GM19193 (cell line): ENCODE results near the gene ALK.

ENCODE experiments used
- POLR2A ChIP-seq: IDR thresholded peaks from 4 replicates; pipeline ENCODE4 v1.6.1; 2011; ENCODE audit not compliant: insufficient read depth, insufficient read length; ENCODE audit errors: extremely low read depth

Gene ALK

DNA sequence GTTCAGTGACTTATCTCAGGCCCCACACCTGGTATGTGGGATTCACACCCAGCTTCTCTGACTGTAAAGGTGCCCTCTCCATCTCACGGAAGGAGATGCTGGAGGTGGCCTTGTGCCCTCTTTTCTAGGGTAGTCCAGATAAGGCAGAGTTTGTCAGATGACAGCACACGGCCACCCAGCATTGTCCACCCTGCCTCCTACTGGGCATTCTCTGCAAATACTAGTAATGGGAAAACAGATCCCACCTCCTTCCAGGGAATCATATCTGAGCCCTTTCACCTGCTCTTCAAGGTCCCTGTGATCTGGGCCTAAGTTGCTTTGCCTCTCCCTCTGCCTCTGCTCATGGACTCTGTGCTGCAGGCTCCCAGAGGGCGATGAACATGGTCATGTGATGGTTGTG, 591.5 kb downstream of the ALK start:
- TF ChIP-seq POLR2A = no peak

DNA sequence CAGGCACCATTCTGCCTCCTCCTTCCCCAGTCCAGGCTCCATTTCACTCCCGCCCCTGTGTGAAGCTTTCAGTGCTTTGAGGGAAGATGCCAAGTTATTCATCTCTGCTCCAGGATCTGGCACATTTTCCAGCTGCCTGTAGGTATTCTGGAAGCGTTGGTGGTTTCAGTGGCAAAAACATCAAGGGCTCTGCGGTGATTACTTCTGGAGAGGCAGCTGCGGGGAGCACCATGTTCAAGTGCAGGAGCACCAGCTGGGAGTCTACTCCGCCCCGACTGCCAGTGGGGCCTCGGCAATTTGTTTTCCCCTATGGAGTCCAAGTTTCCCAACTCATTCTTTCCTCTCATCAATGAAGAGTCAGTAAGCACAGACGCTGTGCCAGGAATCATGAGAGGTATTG, 594.5 kb downstream of the ALK start:
- no peak for TF ChIP-seq POLR2A

DNA sequence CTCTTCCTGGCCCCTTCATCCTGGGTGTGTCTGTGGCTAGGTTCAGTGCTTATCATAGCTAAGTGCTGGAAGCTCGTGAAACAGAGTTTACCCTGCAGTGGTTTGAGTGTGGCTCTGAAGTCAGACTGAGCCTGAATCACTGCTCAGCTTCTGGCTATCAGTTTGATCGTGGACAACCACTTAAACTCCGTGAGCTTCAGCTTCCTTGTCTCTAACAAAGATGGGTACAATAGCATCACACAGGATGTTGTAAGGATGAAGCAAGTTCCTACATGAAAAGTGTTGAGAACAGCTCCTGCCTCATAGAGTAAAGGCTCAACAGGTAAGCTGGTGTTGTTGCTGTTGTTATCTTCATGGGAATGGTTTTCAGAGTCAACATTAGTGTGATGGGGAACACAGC, 595.8 kb downstream of the ALK start:
- no peak for TF ChIP-seq POLR2A

DNA sequence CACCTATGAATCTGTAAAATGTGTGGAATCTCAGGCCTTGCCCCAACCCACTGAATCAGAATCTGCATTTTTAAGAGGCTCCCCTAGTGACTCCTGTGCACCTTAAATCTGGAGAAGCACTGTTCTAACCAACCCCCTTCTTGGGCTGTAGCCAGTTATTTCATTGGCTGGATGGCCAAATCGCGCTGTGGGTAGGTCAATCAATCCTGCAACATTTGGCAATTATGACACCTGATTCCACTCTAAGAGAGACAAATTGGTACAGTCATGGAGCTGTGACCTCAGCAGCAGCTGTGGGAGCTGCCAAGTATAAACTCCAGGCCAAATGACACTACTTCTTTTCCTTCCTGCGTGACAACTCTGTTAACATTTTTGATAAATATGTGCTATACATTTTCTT, 597.4 kb downstream of the ALK start:
- TF ChIP-seq POLR2A = no peak

DNA sequence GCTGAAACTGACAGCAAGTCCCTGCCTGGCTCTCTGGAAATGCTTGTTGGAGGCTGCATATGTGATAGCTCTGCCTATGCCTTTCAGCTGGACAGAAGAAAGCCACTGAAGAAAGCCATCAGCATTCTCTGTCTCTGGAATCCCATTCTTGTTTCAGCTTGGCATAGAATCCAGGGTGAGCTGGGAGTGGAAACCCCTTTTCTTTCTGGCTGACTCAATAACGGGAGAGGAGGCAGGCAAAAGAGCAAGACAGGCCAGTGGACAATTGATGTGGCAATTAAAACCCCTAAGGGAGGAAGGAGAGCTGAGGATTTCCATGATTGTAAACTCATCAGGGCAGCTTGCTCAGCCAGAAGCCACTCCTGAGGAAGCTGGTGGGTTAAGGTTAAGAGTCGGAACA, 598.1 kb downstream of the ALK start:
- no peak for TF ChIP-seq POLR2A

DNA sequence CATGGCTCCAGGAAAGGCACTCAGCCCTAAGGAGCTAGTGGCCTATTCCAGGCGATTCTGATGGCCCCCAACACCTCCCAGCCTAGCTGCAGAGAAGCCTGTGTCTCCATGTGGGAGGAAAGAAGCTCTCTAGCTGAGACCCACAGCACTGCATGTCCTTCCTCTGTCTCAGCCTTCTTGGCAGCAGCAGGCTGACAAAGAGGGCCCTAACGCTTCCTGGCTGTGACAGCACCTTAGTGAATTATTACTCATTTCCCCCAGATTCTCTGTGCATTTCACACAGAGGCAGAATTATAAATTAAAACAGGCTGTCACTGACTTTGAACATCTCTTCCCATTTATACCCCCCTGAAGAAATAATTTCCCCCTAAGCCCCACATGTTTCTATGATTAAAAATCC, 599.4 kb downstream of the ALK start:
- TF ChIP-seq POLR2A = no peak

DNA sequence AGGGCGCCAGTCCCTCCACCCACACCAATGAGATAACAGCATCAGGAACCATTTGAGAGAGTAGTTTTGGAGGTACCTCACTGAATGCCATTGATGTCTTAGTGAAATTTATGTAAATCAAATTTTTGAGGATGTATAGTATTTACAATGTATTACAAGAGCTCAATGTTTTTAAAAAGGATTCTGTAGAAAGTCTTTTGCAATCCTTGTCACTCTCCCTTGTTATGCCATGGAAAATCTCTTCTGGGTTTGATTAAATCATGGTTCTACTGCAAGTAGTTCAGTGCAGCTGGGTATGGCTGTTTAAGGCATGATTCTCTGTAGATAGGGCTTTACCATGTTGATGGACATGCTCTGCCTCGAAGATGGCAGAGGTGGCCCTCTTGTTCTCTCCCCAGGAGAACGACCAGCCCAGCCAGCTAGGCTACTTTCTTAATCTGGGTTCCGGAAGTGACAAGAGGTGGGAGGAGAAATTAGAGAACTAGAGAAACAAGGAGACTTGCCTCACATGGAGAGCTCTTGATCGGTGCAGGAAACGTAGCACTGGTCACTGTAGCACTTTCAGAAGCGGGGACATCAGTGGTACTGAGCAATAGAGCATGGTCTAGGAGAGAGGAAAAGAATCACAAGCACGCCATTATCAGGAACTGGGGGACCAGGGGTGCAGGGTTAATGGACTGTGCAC, 603.4 kb downstream of the ALK start:
- no peak for TF ChIP-seq POLR2A

DNA sequence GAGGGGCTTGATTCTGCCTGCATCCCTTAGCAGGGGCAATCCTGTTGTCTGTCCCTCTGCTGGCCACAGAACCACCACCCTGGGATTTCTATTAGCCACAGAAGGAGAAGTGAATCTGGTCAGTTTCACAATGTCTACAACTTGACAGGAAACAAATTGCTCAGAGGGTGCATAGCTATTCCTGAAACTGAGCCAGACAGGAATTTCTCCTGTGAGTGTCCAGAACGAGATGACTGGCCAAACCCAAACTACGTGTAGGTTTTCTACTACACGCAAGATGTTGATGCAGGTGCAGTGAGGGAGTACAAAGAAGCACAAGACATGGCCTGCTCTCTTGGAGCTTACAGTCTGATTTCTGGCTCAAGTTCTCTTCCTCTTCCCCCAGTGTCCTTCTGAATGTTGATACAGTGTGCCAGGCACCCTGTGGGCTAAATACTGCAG, 604.3 kb downstream of the ALK start:
- TF ChIP-seq POLR2A = no peak

DNA sequence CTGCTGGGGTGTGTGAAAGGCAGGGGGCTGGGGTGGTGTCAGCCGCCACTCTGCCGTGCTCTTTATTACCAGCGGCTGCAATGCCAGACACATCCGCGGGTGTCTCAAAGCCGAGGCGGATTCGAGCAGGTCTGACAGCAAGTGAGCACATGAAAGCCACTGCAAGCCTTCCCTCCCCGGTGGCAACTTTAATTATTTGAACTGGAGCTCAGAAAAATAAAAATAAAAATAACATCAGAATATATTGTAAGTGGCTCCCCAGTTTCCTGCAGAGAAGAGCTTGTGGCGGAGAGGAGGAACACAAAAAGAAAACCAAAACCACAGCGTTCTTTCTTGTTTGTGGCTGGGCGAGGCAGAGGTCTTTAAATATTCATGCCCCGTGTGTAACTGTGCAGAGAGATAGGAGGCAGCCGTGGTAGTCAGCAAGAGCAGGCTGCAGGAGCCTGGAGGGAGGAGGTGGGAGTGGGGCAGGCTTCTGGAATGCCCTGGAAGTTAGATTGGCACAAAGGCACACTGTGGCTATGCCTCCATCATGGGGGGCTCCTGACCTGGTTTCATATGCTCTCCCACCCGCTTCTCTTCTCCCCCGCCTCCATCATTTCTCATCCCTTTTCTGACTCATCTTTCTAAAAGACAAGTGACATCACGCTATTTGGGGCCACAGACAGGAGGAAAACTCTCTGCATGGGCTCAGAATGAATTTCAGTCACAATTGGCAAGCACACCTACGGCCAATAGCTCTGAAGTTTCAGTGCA, 606.4 kb downstream of the ALK start:
- no peak for TF ChIP-seq POLR2A

DNA sequence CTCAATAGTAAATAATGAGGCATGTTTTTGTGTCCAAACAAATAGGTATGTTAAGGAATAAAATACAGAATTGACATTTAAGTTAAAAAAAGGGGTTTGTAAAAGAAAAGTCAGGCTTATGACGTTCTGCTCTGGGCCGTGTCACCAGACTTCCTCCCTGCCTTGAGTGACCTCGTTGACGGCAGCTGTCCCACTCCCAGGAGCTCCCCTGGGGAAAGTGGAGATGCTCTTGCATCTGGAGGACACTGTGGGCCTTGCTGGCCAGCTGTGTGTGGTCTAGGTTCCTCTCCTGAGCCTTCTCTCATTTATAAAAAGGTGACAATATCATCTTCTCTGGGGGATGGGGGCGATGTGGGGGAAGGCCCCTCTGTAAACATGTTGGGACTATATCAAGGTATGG, 609.9 kb downstream of the ALK start:
- TF ChIP-seq POLR2A = no peak

DNA sequence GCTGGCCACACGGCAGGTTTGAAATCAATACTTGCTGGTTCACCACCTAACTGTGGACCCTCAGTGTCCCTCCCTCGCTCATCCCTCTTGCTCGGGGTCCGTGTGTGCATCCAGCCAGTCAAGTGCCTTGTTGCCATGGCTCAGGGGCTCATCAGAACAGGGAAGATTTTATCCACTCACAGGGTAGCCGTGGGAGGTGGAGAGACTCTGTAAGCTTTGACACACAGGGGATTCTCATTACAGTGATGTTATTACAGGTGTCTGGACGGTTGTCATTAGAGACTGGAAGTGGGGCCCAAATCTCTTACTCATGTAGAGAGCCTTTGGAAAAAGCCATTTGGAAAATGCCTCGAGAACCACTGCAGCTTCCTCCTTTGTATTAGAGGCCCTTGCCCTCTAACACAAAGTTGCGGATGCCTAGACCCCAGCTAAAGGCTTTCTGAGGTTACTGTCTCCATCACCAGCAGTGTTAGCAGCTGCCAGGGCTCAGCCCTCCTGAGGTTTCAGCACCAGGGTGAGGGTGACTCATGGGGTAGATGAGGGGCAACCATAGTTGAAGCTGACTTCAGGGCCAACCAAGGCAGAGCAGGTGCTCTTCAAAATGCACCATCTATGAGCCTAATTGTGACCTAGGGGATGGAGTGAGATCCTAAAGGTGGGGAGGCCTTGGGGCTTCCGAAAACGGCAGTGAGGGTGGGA, 610.6 kb downstream of the ALK start:
- TF ChIP-seq POLR2A = no peak

DNA sequence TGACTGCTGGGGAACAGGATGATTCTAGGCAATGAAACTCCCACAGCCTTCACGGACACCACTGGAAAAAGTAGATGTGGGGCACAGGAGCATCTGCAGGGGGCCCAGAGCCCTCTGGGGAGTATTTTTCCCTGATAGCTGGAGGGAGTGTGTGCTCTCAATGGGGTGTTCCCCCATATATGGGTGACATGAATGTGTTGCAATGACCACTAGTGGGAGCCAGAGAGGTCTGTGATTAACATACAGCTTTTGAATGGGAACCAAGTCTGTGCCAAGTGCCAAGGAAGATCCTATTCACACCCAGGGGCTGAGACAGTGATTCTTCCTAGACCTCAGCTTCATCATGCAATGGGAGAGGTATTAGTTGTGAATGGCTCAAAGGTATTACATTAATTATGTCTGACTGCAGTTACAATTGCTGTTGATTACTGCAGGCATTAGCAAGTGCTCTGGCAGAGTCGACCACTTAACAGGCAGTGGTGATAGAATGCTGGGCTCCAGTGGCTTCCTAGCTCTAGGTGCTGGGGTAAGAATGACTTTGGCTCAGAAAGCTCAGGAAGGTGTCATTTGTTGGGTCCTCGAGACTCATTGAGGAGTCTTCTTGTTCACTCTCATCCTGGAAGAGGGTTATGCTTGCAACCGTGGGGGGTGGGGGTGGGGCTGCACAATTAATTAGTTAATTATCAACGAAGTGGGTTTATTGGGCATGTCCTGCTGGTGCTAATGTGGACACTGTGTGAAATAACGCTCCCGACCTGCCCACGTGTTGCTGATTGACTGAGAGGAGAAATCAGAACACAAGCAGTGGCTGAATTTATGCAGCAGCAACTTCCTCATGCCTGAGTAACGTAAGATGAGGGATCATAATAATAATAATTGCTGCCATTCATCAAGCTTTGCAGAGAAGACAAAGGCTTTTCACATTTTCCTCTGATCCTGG, 612.0 kb downstream of the ALK start:
- no peak for TF ChIP-seq POLR2A

DNA sequence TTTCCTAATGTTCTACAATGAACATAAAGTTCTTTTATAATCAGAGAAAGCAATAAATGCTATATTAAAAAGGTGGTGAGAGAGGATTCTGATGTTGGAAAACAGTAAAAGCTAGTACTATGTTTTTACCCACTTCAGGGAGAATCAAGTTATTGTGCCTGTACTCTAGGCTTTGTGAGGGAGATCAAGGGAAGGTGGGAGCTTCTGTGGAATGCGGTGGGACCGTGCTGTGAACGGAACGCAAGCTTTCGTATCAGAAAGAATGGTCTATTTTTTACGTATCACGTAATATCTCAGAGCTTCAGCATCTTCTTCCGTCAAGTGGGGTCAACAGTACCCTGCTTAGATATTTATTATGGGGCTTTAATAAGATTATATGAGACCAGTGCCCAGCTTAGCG, 613.0 kb downstream of the ALK start:
- TF ChIP-seq POLR2A = no peak

DNA sequence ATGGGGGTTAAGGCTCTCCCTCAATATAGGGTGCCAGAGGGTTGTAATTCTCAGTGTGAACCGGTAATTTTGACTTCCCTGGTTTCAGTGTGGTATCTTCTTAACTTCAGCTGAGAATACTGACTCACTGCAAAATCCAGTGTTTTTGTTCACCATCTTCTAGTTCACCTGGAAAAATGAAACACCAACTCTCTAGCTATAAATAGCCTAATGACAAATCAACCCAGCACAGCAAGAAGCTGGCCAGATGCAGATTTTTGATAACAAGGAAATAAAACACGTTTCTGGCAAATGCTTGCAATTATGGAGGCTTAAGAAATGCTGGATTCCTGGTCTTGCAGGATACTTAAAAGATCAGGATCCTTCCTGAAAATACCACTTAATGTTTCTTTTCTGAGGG, 613.9 kb downstream of the ALK start:
- TF ChIP-seq POLR2A = no peak

DNA sequence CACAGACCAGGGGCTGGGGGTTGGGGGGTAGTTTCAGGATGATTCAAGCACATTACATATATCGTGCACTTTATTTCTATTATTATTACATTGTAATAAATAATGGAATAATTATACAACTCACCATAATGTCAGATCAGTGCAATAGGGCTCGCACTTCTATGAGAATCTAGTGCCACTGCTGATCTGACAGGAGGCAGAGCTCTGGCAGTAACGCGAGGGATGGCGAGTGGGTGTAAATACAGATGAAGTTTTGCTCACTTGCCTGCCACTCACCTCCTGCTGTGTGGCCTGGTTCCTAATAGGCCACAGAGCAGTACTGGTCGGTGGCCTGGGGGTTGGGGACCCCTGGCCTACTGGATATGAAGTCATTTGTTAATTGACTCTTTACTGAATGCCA, 615.6 kb downstream of the ALK start:
- no peak for TF ChIP-seq POLR2A

DNA sequence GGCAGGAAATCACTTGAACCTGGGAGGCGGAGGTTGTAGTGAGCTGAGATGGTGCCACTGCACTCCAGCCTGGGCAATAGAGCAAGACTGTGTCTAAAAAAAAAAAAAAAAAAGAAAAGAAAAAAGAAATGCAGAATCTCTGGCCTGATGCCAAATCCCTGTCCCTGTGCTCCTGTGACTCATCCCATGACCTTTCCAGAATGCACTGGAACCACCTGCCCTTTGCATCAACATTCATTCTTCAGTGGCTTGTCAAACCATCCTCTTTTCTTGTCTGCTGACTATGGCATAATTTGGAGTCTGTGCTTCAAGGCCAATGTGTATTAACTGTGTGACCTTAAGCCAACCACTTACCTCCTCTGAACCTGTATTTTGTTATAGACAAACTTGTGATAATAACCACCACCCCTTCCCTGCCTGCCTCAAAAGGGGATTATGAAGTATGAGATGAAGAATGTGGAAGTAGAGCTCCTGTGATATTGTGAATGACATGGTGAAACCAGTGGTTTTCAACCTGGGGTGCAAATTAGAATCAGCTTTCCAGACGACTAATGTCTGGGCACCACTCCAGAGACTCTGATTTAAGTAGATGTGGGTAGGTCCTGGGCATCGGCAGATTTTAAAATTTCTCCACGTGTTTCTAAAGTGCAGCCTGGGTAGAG, 616.9 kb downstream of the ALK start:
- no peak for TF ChIP-seq POLR2A
